Activated gamma-delta T cell (primary cell): ENCODE measurements around the gene BSPRY.
"Not testable (repeated sequence)": the region's sequence is repeated elsewhere in the genome, so short reads cannot be mapped to it uniquely, and the experiment has no call there.

Source experiments
- DNase-seq: peaks from one replicate; lab custom pipeline; 2025; lab: John Stamatoyannopoulos, UW

BSPRY gene

GRCh38 chr9:113395000-113395861 is 45.9 kb downstream of the BSPRY start:
- DNase-seq: no peak

- no peak for DNase-seq
These were observed 47.9 kb downstream of the BSPRY start for GRCh38 chr9:113397203-113397631.

- DNase-seq: no peak
These were observed 49.5 kb downstream of the BSPRY start for GRCh38 chr9:113398796-113399195.

GRCh38 chr9:113399646-113400200 is 50.4 kb downstream of the BSPRY start:
- no peak for DNase-seq

GRCh38 chr9:113401027-113401792 is 51.9 kb downstream of the BSPRY start, which contains the start of gene ALAD:
Gene ALAD (minus strand): TSS chr9:113401284. CDS start chr9:113393559, 7,725 bp downstream.
- peak; percentile 99 for DNase-seq

GRCh38 chr9:113403646-113404045 is 54.3 kb downstream of the BSPRY start:
- no peak for DNase-seq

- not testable (repeated sequence) for DNase-seq
These were observed 57.0 kb downstream of the BSPRY start for GRCh38 chr9:113406353-113406752.

- not testable (repeated sequence) for DNase-seq
These were observed 57.7 kb downstream of the BSPRY start for GRCh38 chr9:113406873-113407511.

GRCh38 chr9:113409481-113409880 is 60.1 kb downstream of the BSPRY start:
- no peak for DNase-seq

GRCh38 chr9:113409883-113410206 is 60.5 kb downstream of the BSPRY start:
- no peak for DNase-seq

GRCh38 chr9:113410207-113410864 is 61.0 kb downstream of the BSPRY start, which contains the start of the genes C9orf43 and POLE3:
Gene C9orf43 (plus strand): TSS chr9:113410747. CDS start chr9:113413494, 2,747 bp downstream.
Gene POLE3 (minus strand): TSS chr9:113410675. CDS start chr9:113410293, 382 bp downstream.
- peak; percentile 87 for DNase-seq

- no peak for DNase-seq
These were observed 66.9 kb downstream of the BSPRY start for GRCh38 chr9:113416149-113416721.

GRCh38 chr9:113417370-113417769 is 68.0 kb downstream of the BSPRY start:
- no peak for DNase-seq
